Measurements from ENCODE around the gene RBMS2.

RBMS2 gene

GRCh38 chr12:56585098-56585497 is 63.5 kb downstream of the RBMS2 start:
- no peak for DNase-seq (ENCODE audit: low spot score)

- DNase-seq (ENCODE audit: low spot score), result no peak
Observed at GRCh38 chr12:56589783-56590182, 68.2 kb downstream of the RBMS2 start.

- DNase-seq (ENCODE audit: low spot score), result peak; percentile 27
Observed at GRCh38 chr12:56590237-56590830, 68.7 kb downstream of the RBMS2 start.

- DNase-seq (ENCODE audit: low spot score), result no peak
Observed at GRCh38 chr12:56591126-56591525, 69.5 kb downstream of the RBMS2 start.

- no peak for DNase-seq (ENCODE audit: low spot score)
Observed at GRCh38 chr12:56591961-56592360, 70.3 kb downstream of the RBMS2 start.

GRCh38 chr12:56593909-56594621 is 72.4 kb downstream of the RBMS2 start:
- DNase-seq (ENCODE audit: low spot score), result peak; percentile 65

- no peak for DNase-seq (ENCODE audit: low spot score)
Observed at GRCh38 chr12:56596815-56597214, 75.2 kb downstream of the RBMS2 start.

- no peak for DNase-seq (ENCODE audit: low spot score)
Observed at GRCh38 chr12:56599041-56599440, 77.4 kb downstream of the RBMS2 start.

- DNase-seq (ENCODE audit: low spot score), result no peak
Observed at GRCh38 chr12:56599797-56600196, 78.2 kb downstream of the RBMS2 start.

GRCh38 chr12:56600753-56601152 is 79.1 kb downstream of the RBMS2 start:
- DNase-seq (ENCODE audit: low spot score), result no peak

GRCh38 chr12:56601503-56601902 is 79.9 kb downstream of the RBMS2 start:
- DNase-seq (ENCODE audit: low spot score), result peak; percentile 23

GRCh38 chr12:56602239-56602638 is 80.6 kb downstream of the RBMS2 start:
- DNase-seq (ENCODE audit: low spot score), result no peak

- DNase-seq (ENCODE audit: low spot score), result no peak
Observed at GRCh38 chr12:56604355-56604754, 82.7 kb downstream of the RBMS2 start.

GRCh38 chr12:56614627-56615026 is 93.0 kb downstream of the RBMS2 start:
- DNase-seq (ENCODE audit: low spot score), result no peak

GRCh38 chr12:56616244-56616643 is 94.6 kb downstream of the RBMS2 start:
- DNase-seq (ENCODE audit: low spot score), result no peak

- no peak for DNase-seq (ENCODE audit: low spot score)
Observed at GRCh38 chr12:56616925-56617324, 95.3 kb downstream of the RBMS2 start.

- no peak for DNase-seq (ENCODE audit: low spot score)
Observed at GRCh38 chr12:56622535-56622934, 100.9 kb downstream of the RBMS2 start.

GRCh38 chr12:56626701-56627100 is 105.1 kb downstream of the RBMS2 start:
- no peak for DNase-seq (ENCODE audit: low spot score)

- DNase-seq (ENCODE audit: low spot score), result peak; percentile 48
Observed at GRCh38 chr12:56628671-56629458, 107.2 kb downstream of the RBMS2 start.

- DNase-seq (ENCODE audit: low spot score), result peak; percentile 16
Observed at GRCh38 chr12:56629459-56630179, 108.0 kb downstream of the RBMS2 start.

- DNase-seq (ENCODE audit: low spot score), result peak; percentile 81
Observed at GRCh38 chr12:56630180-56630632, 108.6 kb downstream of the RBMS2 start, which contains the start of gene BAZ2A. BAZ2A (minus strand) TSS chr12:56630326; CDS start chr12:56617530, 12,796 bp downstream.

All from CD4-positive, alpha-beta T cell treated with Interleukin-15 for 4 hours (primary cell).